Measurements from ENCODE around the gene WBP11. TPM values are rescaled to one million over a fixed set of nuclear protein-coding genes. Genes with fewer than 3 reads are reported as not detected.

The WBP11 gene
- total RNA-seq, 1 experiment from 2014 or later = 111 TPM

- TF ChIP-seq E2F1 (CRISPR knock-in tag; IDR thresholded peaks at IDR 0.05) (no peak), ZNF232 (CRISPR knock-in tag; IDR thresholded peaks at IDR 0.05) (no peak; the same call in 1 of the 2 replicates)
Measured at GRCh38 chr12:14769969-14770495, 33.2 kb downstream of the WBP11 start (continued).

DNA sequence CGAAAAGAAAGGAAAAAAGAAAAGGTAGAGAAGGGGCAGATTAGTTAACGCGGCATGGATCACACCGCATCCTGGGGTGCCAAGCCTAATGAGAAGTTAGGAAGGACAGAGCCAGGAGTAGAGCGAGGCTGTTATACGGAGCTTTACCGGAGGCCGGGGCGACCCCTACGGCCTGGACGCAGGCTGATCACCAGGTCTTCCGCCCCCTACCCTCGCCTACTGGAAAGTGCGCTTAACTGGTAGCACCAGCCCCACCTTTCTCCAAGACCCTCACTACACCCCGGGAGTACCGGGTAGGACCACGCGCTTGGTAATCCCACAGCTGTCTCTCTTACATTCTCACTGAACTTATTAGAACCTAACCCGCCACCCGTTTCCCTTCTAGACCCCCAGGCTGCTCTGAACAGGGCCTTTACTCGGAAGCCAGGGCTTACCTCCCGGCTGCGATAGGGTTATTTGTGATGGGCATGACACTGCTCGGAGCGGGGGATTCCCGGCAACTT is 33.8 kb downstream of the WBP11 start:
- TF ChIP-seq ERG (CRISPR knock-in tag; IDR thresholded peaks at IDR 0.05) (peak; percentile 93), E2F1 (CRISPR knock-in tag; IDR thresholded peaks at IDR 0.05) (no peak), ZNF281 (CRISPR knock-in tag; IDR thresholded peaks at IDR 0.05) (peak; percentile 13; the same call in 1 of the 2 replicates), ETV6 (CRISPR knock-in tag; IDR thresholded peaks at IDR 0.05) (0 out of 2 replicates have a peak, but pooled peaks have one; percentile 31), CBFB (CRISPR knock-in tag; IDR thresholded peaks at IDR 0.05; ENCODE audit: low read depth) (0 out of 2 replicates have a peak, but pooled peaks have one; percentile 11), GTF2I (CRISPR knock-in tag; conservative IDR thresholded peaks at IDR 0.05) (no peak), ZNF671 (CRISPR knock-in tag; IDR thresholded peaks at IDR 0.05) (peak; percentile 64; the same call in 1 of the 2 replicates), NFATC4 (CRISPR knock-in tag; IDR thresholded peaks at IDR 0.05) (peak; percentile 89), ZNF219 (CRISPR knock-in tag; IDR thresholded peaks at IDR 0.05; ENCODE audit: borderline replicate concordance) (no peak), CREM (CRISPR knock-in tag; IDR thresholded peaks at IDR 0.05) (peak; percentile 7; the same call in 1 of the 2 replicates), ZNF232 (CRISPR knock-in tag; IDR thresholded peaks at IDR 0.05) (peak; percentile 1; the same call in 1 of the 2 replicates), ELF4 (CRISPR knock-in tag; IDR thresholded peaks at IDR 0.05; ENCODE audit: low read depth) (no peak)
- TF ChIP-seq, protein P1, sequence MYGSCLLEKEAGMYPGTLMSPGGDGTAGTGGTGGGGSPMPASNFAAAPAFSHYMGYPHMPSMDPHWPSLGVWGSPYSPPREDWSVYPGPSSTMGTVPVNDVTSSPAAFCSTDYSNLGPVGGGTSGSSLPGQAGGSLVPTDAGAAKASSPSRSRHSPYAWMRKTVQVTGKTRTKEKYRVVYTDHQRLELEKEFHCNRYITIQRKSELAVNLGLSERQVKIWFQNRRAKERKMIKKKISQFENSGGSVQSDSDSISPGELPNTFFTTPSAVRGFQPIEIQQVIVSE (CRISPR knock-in tag; IDR thresholded peaks at IDR 0.05; ENCODE audit: borderline replicate concordance) = no peak
- TF ChIP-seq, protein P2, sequence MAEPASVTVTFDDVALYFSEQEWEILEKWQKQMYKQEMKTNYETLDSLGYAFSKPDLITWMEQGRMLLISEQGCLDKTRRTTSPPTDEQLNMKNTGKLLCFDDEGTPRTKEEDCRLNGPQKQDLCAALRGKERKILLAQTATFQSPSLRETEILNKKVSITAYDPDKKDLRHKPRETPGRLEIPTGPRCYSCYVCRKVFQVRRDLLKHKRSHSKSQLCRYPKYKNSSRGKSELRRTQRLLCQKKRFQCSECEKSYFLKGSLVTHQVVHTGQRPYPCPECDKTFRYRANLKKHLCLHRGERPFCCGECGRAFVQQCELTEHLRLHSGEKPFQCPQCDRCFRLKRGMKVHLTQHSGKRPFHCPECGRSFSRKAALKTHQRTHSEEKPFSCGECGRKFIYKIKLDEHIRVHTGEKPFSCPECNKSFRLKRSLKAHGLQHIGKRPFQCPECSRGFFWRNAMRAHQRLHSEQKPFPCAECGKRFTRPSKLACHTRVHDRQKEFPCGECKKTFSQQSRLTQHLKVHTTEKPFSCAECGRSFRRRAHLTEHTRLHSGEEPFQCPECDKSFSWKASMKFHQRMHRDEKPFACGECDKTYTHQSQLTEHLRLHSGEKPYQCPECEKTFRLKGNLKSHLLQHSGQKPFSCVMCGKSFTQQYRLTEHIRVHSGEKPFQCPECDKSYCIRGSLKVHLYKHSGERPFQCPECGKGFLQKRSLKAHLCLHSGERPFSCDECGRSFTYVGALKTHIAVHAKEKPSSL (CRISPR knock-in tag; conservative IDR thresholded peaks at IDR 0.05) = peak; percentile 42; the same call in 1 of the 2 replicates
- POLR2A ChIA-PET = interaction anchor here (0.6 to 3.2 kb wide), 10 partner anchors 13 to 1768 kb away, joined by 3 to 23 read pairs (median 4); partner anchors contain the start of genes C12orf60 and WBP11
- DNase-seq (ENCODE audit: low spot score) = peak; percentile 78
- Mint-ChIP-seq H3K9me3 (peaks cover 13% of the 10 kb centered on the region), H3K36me3 (peaks cover 33% of the 10 kb centered on the region), H3K27ac (peak overlapping the region; percentile 100), H3K4me1 (peaks cover 40% of the 10 kb centered on the region), H3K27me3 (ENCODE audit: low read depth) (no peaks in the 10 kb centered on the region; the same call in 1 of the 2 replicates), H3K4me3 (peak overlapping the region; percentile 99)
- CTCF ChIA-PET = interaction anchor here (0.5 to 3.5 kb wide), 9 partner anchors 13 to 1724 kb away, joined by 3 to 21 read pairs (median 5); partner anchors contain the start of genes C12orf60 and WBP11
- ATAC-seq = peak; percentile 46
